Measurements from ENCODE around the gene SRCIN1.
"Not testable (repeated sequence)": the region's sequence is repeated elsewhere in the genome, so short reads cannot be mapped to it uniquely, and the experiment has no call there.

The SRCIN1 gene

GRCh38 chr17:38501718-38502117 is 104.0 kb downstream of the SRCIN1 start:
- DNase-seq, result not testable (repeated sequence)

GRCh38 chr17:38499230-38499629 is 106.5 kb downstream of the SRCIN1 start:
- not testable (repeated sequence) for DNase-seq

- no peak for DNase-seq
These were observed 107.4 kb downstream of the SRCIN1 start for GRCh38 chr17:38498353-38498752.

- not testable (repeated sequence) for DNase-seq
These were observed 108.1 kb downstream of the SRCIN1 start for GRCh38 chr17:38497656-38498055.

GRCh38 chr17:38494152-38494551 is 111.6 kb downstream of the SRCIN1 start:
- not testable (repeated sequence) for DNase-seq

- peak; percentile 87 for DNase-seq
These were observed 113.4 kb downstream of the SRCIN1 start for GRCh38 chr17:38492067-38493040.

GRCh38 chr17:38491346-38492066 is 114.2 kb downstream of the SRCIN1 start:
- not testable (repeated sequence) for DNase-seq

- DNase-seq, result not testable (repeated sequence)
These were observed 116.0 kb downstream of the SRCIN1 start for GRCh38 chr17:38489774-38490173.

GRCh38 chr17:38485681-38486298 is 120.0 kb downstream of the SRCIN1 start:
- not testable (repeated sequence) for DNase-seq

- no peak for DNase-seq
These were observed 120.6 kb downstream of the SRCIN1 start for GRCh38 chr17:38485146-38485468.

GRCh38 chr17:38484242-38485145 is 121.3 kb downstream of the SRCIN1 start:
- DNase-seq, result peak; percentile 77

GRCh38 chr17:38482700-38483043 is 123.1 kb downstream of the SRCIN1 start:
- not testable (repeated sequence) for DNase-seq

- DNase-seq, result not testable (repeated sequence)
These were observed 123.6 kb downstream of the SRCIN1 start for GRCh38 chr17:38482039-38482699.

All from NCI-H1694 (cell line).